GM18526 (cell line): ENCODE data around the gene YY2.

Experiments used
- POLR2A ChIP-seq: IDR thresholded peaks from 3 replicates; pipeline ENCODE4 v1.6.1; 2011; ENCODE audit not compliant: insufficient read length; ENCODE audit errors: extremely low read depth

Gene YY2

DNA sequence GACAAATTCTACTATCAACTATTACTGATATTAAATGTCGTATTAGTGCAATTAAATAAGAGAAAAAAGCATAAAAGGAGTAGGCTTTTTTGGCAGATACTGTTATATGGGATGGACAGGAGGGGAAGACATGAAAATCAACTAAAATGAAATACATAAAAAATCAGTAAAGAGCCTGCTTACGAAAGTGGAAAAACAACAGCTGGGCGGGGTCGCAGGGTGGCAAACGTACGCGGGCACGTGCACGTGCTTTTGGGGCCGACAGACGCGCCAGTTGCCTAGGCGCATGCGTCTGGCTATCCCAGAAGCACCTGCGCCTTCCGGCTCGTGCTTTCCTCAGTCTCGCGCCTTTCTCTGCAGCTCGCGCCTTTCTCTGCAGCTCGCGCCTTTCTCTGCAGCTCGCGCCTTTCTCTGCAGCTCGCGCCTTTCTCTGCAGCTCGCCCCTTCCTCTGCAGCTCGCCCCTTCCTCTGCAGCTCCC is at the start of gene YY2:
Gene YY2, plus strand, starts transcription at position 51 of the 479 bp plus-strand sequence. CDS start 498 bp downstream, outside the sequence.
- no peak for TF ChIP-seq POLR2A

GRCh38 chrX:21806691-21807090 is 49.1 kb upstream of the YY2 start:
- no peak for TF ChIP-seq POLR2A

GRCh38 chrX:21811832-21812231 is 44.0 kb upstream of the YY2 start:
- TF ChIP-seq POLR2A = no peak

- TF ChIP-seq POLR2A = no peak
Observed at GRCh38 chrX:21812628-21813027, 43.2 kb upstream of the YY2 start.

DNA sequence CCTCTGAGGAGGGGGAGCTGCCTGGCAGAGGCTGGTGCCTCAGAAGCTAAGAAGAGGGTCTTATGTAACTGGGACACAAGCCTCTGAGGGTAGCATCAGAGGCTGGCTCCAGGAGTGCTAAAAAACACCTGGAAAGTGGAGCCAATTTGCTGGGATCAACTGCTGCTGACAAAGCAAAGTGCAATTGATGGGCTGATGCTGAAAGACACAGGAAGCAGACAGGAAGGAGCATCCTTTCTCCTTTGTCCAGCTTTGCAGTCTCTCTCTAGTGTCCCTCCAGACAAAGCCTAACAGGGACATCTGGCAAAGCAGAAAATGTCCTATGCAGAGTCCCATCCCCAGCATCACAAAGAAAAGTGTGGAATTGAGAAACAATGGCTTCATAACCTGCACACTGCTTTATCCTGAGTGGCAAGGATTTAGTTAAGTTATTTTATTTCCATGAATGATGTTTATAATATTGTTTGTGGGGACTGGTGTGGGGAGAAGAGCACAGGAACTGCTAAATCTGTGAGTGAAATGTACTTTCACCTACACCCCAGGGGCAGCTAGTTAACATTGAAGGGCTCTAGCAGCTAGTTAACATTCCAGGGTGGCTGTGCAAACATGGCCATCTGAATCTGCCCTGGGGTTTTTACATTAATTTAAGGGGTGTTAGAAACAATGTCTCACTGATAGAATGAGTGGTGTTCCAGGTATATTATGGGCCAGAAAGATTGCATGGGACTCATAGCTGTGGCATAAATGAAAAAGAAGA is 42.0 kb upstream of the YY2 start:
- no peak for TF ChIP-seq POLR2A

DNA sequence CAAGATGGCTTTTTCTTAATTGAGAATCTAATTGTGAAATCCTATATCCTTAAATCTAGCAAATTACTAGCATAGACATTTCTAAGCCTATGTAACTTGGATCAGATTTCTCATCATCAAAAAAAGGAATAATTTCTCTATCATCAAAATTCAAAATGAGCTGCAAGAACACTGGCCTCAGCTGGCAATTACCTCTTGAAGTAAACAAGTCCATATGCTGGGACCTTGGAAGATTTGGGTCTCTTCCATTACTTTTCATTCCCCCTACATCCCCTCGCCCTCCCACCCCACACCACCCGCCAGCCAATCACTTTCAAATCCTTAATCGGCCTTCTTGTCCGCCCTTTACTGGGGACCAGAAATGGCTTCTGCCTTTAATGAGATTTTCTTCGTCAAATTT is 39.7 kb upstream of the YY2 start:
- TF ChIP-seq POLR2A = no peak

GRCh38 chrX:21821875-21822274 is 33.9 kb upstream of the YY2 start:
- TF ChIP-seq POLR2A = no peak

- TF ChIP-seq POLR2A = no peak
Observed at GRCh38 chrX:21831496-21831895, 24.3 kb upstream of the YY2 start.

DNA sequence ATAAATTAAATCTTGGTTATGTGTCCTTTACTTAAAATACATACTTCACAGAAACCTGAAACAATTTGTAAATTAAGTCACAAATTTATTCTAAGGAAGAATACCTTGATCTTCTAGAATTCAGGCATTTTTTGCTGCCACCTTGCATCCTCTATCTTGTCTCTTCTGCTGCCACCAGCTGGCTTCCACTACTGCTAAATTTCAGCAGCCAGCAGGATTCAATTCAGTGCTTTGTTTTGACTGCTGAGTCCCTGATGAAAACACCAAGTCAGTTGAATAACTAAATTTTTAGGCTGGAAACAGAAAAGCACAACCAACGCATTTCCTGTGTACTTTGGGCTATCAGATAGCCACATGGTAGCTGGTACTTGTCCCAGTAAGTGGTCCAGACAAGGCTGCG is 18.7 kb upstream of the YY2 start:
- no peak for TF ChIP-seq POLR2A

DNA sequence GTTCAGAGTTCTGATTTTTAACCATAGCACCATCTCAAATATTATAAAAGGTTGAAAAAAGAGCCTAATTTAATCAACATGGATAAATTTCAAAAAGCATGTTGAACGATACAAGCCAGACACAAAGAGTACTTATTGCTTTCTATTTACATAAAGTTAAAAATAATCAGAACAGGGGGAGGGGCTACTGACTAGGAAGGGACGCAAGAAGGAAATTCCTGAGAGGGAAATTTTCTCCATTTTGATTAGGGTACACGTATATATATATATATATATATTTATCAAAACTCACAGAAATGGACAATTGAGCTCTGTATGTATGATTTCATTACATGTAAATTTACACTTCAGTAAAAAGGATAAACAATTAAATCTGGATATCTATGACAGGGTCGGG is 16.9 kb upstream of the YY2 start:
- no peak for TF ChIP-seq POLR2A

- TF ChIP-seq POLR2A = peak; percentile 54
Observed at GRCh38 chrX:21839334-21840192, 16.2 kb upstream of the YY2 start, which contains the start of gene MBTPS2. Gene MBTPS2 (plus strand): TSS chrX:21839617. CDS start chrX:21839735, 118 bp downstream.

DNA sequence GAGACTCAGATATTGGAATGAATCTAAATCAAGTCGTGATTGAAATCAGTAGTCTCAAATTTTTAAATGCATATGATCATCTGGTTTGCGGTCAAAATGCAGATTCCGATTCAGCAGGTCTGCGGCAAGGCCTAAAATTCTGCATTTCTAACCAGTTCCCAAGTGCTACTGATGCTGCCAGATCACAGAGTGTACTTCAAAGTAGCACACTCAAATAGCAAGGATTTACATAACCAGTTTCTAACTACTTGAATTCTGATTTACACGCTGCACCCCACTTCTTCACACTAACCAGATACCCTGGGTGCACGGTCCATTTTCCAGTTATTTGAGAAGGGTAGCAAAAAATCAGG is 15.6 kb upstream of the YY2 start:
- TF ChIP-seq POLR2A = no peak

- no peak for TF ChIP-seq POLR2A
Observed at GRCh38 chrX:21843179-21843578, 12.6 kb upstream of the YY2 start.

DNA sequence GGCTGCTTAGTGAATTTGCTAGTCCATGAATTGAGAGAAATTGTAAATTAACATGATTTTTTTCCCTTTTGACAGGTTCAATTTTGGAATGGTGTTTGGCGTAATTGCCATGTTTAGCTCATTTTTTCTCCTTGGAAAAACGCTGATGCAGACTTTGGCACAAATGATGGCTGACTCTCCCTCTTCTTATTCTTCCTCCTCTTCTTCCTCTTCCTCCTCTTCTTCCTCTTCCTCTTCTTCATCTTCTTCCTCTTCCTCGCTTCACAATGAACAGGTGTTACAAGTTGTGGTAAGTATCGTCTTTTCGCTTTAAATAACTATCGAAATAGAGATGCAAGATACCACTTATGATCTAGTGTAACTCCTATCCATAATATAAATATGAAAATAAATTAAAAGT is 10.7 kb upstream of the YY2 start:
- TF ChIP-seq POLR2A = no peak

DNA sequence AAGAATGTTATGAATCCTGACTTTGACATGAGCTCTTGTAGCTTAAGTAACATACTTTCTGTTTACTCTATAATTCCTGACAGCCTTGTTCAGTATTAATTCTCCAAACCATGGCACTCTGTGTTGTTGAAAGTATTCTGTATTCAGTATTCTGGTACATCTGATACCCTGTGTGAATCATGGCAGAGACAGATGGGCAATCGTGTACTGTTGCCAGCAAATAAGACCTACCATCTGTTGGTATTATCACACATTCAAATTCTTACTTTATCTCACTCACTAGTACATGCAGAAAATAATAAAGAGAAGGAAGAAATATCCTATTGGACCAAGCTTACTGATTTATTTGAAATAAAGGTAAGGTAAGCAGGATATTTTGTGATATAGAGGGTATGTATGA is 8.4 kb upstream of the YY2 start:
- TF ChIP-seq POLR2A = no peak

DNA sequence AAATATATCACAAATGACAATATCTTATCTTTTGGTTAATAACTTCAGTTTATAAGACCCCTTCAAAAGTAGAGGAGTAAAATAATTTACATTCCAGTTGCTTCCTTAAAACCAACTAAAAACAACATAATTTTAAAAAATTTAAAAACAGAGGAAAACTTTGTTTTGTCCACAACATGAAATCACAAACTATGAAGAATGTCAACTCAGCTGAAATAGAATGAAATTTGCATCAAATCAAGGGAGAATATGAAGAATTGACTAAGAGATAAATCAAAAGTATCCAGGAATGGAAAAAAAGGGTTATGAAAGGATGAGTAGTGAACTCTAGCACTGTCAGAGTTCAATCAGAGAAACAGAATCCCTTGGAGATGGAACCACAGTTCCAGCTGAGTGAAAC is 2.2 kb upstream of the YY2 start:
- no peak for TF ChIP-seq POLR2A
